AG08395 (cell line): ENCODE data around the gene KCNJ3.

Experiments used
- DNase-seq: peaks from one replicate; pipeline ENCODE4 v3.0.0; 2012; ENCODE audit warnings: mixed read lengths, low spot score

The KCNJ3 gene, protein sequence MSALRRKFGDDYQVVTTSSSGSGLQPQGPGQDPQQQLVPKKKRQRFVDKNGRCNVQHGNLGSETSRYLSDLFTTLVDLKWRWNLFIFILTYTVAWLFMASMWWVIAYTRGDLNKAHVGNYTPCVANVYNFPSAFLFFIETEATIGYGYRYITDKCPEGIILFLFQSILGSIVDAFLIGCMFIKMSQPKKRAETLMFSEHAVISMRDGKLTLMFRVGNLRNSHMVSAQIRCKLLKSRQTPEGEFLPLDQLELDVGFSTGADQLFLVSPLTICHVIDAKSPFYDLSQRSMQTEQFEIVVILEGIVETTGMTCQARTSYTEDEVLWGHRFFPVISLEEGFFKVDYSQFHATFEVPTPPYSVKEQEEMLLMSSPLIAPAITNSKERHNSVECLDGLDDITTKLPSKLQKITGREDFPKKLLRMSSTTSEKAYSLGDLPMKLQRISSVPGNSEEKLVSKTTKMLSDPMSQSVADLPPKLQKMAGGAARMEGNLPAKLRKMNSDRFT

DNA sequence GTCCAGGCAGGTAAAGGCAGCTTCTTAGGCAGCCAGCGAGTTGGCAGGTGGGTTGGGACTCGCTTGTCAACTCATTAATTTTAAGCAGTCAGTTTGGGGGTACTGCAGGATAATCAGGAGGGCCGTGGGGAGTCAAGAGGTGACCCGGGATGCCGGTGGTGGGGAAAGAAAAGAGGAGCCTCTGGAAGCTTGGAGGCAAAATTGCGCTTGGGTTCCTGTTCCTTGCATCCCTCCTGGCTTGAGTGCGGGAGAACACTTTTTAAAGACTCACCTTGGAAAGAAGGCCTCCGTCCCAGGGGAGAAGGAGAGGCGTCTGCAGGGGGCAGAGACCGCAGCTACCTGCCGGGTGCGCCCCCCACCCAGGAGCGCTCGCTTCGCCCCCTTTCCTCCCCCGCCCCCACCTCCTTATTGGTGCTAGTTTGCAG is at the start of gene KCNJ3:
KCNJ3 (plus strand) TSS at position 400 of the 425 bp plus-strand sequence. CDS start 81 bp downstream, outside the sequence.
- DNase-seq: no peak

DNA sequence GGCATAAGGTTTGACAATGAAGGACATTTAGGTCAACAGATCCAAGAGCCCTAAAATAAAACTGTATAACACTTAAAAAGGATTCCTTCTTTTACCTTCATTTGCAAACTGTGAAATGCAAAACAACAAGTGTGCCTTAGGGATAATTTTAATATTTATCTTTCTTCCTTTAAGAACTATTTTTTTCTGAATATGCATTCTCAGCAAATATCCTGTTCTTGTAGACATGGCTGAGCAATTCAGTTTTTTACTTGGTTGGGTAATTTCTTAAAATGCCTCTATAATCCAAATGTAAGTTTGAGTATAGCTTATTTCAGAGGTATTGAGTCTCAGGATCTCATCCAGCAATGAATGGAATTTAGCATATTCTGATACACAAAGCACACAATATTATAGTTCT is 43.0 kb upstream of the KCNJ3 start:
- DNase-seq: no peak

GRCh38 chr2:154658854-154659253 is 39.6 kb upstream of the KCNJ3 start:
- no peak for DNase-seq

DNA sequence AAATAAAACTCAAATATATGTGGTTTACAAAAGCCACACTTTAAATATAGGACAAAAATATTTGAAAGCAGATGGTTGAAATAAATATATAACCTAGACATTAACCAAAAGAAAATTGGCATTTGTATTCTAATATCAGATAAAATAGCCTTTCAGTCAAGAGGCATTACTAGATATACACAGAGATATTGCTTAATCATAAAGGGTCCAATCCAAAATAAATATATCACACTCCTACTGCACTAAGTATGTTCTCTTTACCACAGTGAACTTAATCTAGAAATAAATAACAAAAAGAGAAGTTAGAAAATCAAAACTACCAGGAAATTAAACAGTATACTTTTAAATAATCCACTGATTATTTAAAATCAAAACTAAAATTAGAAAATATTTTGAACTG is 34.2 kb upstream of the KCNJ3 start:
- DNase-seq: no peak

GRCh38 chr2:154670083-154670482 is 28.4 kb upstream of the KCNJ3 start:
- DNase-seq: no peak

GRCh38 chr2:154673694-154674093 is 24.8 kb upstream of the KCNJ3 start:
- DNase-seq: no peak

- DNase-seq: no peak
Measured at GRCh38 chr2:154677401-154677800, 21.1 kb upstream of the KCNJ3 start.

- DNase-seq: no peak
Measured at GRCh38 chr2:154681741-154682140, 16.8 kb upstream of the KCNJ3 start.

DNA sequence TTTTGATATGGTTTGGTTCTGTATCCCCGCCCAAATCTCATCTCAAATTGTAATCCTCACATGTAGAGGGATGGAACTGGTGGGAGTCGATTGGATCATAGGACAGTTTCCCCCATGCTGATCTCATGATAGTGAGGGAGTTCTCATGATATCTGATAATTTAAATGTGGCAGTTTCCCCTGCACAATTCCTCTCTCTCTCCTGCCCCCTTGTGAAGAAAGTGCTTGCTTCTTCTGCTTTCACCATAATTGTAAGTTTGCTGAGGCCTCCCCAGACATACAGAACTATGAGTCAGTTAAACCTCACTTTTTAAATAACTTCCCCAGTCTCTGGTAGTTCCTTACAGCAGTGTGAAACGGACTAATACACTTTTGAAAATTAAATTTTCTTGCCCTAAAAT is 12.3 kb upstream of the KCNJ3 start:
- no peak for DNase-seq

- DNase-seq: no peak
Measured at GRCh38 chr2:154688373-154688772, 10.1 kb upstream of the KCNJ3 start.

- DNase-seq: no peak
Measured at GRCh38 chr2:154689158-154689557, 9.3 kb upstream of the KCNJ3 start.

DNA sequence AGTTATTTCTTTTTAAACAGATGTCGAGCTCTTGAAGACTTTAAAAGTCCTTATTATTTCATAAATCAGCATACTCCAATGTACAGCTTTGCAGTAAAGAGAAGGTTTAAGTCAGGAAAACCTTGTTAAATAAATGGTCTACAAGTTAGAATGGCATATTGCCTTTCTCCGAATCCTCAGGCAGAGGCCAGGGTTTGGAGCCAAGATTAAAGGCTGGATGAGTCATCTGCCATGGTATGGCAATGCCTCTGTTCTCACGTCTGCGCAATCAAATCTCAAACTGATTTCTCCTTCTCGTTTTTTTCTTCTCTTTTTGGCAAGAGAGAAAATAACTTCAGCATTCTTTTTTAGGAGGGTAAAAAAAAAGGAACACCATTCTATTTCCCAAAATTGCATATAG is 5.6 kb upstream of the KCNJ3 start:
- DNase-seq: no peak

DNA sequence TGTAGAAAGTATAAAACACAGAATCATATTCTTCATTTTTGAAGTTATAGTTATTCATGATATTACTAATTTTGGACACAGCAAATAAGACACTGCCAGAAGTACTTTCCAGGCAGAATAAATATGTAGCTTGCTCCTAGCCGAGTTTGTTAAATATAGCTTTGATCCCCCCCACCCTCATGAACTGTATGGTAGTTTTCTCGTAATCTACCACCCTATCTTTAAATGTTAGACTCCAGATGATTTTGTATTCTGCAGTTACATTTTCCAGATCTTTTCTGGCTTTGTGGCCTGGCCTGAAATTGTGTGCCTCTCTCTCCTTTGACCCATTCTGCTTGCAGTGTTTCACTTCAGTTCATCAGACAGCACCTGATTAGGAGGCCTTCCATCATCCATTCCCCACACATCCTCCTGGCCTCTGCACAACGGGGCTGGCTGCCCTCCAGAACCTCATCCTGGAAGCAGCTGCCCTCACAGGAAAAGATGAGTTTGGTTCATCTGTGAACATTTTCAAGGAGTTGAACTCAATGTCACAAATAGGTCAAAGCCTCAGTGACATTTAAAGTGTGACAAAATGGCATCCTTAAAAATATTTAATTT is 4.7 kb upstream of the KCNJ3 start:
- DNase-seq: no peak

DNA sequence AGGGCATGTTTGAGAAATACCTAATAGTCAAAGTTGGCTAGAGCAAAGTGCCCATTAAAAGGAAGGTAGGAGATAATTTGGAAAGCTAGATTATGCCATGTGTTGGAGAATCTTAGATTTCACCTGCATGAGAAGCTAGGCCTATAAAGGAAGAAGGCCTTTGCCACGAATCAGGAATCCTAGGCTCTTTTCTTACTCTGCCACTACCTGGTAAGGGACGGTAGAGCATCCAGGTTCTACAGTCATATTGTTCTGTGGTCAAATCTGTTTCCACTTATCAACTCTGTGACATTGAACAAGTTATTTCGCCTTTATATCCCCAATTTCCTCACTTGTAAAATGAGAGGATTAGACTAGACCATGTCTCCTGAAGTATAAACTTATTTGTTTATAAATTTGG is 3.6 kb upstream of the KCNJ3 start:
- no peak for DNase-seq

DNA sequence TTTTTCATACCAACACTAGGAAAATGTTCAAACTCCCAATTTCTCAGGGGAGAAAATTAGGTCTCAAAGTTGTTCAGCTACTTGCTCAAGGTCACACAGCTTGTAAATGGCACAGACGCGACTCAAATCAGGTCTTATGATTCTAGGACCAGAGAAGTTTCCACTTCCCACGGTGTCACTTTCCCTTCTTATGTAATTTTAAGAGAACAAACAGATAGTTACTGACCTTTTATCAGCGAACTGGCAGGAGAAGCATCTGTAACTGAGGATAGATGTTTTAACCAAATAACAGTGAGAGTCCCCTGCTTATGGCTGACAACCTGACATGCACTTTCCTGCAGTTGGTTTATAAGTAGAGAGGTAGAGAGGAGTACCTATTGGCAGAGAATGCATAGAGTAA is 2.1 kb upstream of the KCNJ3 start:
- DNase-seq: no peak

- no peak for DNase-seq
Measured at GRCh38 chr2:154696810-154697417, 1.6 kb upstream of the KCNJ3 start.

DNA sequence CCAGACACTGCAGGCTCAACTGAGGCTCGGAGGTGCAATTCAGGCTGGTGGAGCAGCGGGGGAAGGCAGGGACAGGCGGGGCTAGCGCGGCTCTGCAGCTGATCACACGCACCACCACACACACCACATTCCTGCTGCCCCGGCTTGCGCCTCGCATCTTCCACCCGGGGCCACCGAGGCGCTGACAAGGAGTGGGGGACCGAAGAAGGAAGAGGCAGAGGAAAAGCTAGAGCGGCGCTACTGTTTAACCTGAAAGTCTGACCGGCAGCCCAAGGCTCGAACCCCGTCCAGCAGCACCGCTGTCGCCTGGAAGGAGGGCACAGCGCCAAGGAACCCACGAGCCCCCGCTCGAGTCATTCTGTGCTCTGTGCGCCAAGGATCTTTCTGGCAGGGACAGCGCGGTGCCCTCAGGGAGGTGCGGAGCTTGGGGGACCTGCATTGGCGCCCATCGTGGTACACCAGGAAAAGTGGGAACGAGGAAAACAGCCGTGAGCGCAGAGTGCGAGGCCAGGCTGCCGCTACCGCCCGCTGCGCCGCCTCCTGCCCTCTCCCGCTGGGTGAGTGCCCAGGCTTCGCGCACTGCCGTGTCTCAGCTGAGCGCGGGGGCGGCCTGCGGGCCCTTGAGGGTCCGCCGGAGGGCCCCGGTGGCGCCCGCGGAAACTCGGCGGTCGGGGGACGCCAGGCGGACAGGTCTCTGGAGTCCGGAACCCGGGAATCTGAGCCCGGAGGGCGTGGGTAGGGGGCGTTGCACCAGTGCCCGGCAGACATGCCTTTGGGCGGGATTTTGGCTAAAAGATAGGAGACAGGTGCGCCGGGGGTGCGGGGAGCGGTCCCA is 860 bp upstream of the KCNJ3 start:
- no peak for DNase-seq

DNA sequence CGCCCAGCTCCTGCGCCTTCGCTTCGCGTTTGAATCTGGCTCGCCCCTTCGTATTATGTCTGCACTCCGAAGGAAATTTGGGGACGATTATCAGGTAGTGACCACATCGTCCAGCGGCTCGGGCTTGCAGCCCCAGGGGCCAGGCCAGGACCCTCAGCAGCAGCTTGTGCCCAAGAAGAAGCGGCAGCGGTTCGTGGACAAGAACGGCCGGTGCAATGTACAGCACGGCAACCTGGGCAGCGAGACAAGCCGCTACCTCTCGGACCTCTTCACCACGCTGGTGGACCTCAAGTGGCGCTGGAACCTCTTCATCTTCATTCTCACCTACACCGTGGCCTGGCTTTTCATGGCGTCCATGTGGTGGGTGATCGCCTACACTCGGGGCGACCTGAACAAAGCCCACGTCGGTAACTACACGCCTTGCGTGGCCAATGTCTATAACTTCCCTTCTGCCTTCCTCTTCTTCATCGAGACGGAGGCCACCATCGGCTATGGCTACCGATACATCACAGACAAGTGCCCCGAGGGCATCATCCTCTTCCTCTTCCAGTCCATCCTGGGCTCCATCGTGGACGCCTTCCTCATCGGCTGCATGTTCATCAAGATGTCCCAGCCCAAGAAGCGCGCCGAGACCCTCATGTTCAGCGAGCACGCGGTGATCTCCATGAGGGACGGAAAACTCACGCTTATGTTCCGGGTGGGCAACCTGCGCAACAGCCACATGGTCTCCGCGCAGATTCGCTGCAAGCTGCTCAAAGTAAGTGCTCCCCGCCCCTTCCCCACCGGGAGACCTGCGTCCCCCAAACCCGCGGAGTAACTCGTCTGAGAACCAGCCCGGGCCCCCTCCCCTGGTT is 453 bp downstream of the KCNJ3 start:
- no peak for DNase-seq

DNA sequence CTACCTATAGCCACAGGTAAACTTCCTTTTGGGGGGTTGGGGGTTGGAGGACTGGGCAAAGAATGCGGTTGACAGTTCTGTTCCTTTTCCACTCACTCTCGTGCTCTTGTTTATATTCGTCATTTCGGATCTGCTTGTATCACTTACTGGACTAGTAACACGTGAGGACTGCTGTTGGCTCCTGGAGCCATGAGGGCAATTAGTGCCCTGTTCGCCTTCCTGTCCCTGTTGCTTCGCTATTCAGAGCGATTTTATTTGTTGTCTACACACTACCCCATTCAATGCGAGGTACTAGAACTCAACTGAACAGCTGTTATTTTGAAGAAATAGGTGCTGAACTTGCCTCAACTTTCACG is 1.1 kb downstream of the KCNJ3 start:
- DNase-seq: no peak

DNA sequence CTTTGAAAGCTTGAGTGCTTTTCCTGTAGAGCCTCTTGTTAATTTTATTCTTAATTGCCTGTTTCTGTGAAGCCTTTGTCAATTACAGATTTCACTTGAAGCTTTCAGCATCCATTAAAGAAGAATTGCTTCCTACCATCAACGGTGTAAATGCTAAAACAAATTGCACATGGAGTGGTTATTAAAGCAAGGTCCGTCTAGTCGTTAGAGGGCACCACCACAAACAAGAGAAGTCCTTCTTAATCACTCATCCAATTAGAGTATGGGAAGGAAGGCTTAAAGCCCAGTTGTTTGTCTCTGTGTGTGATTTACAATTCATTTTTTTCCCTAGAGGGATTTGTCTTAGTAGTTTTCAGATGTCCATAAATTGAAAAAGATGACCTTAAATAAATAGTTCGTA is 1.6 kb downstream of the KCNJ3 start:
- no peak for DNase-seq

DNA sequence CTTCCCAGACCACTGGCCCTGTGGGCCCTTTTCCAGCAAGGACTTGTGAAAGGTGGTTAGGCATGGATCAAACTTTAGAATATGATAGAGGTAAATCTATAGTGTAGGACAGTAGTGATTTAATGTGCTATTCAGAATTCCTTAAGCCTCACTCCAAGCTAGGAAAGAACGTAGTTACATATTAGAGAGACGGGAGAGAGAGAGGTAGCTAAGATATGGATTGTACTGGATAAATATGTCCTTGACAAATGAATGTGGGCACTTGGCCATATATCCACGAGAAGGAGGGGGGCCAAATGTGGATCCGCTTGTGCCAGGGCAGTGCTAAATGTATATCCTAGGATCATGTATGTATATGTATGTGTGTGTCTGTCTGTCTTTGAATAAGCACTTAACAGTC is 6.5 kb downstream of the KCNJ3 start:
- DNase-seq: no peak
